H1 (cell line): ENCODE measurements around the gene CYBA. TPM values are rescaled to one million over a fixed set of nuclear protein-coding genes. Genes with fewer than 3 reads are reported as not detected.

Source experiments
- CTCF ChIA-PET: fragments of 300-600 bp; sonication (Branson Sonifier 250); formaldehyde crosslinking; loops from one replicate; lab custom pipeline; 2021; ENCODE audit not compliant: partially characterized antibody; lab: Charles Lee
- POLR2A ChIA-PET: fragments of 300-600 bp; sonication (Branson Sonifier 250); formaldehyde crosslinking; loops from one replicate; lab custom pipeline; 2021; ENCODE audit warnings: inconsistent platforms; ENCODE audit not compliant: partially characterized antibody; lab: Charles Lee
- DNase-seq, 2 experiments: peaks; one replicate each; pipeline versions ENCODE4 v3.0.0 to v3.0.0-alpha.2; 2010 to 2022; ENCODE audit warnings: low spot score in 2 of 2, low read depth in 1 of 2, mixed read lengths in 1 of 2
- FAIRE-seq: peaks from 2 replicates; lab custom pipeline; 2011; peaks lifted over from hg19 to GRCh38; lab: Jason Lieb, UNC
- H2AFZ ChIP-seq: 2 replicates; pipeline ENCODE4 v1.8.1; 2012; ENCODE audit warnings: low read length, inconsistent platforms
- H2AK5ac ChIP-seq: 2 replicates; pipeline ENCODE4 v1.6.1; 2013; ENCODE audit warnings: low read depth, low read length
- H2BK120ac ChIP-seq: replicated peaks from 2 replicates; pipeline ENCODE3; 2013; ENCODE audit warnings: low read depth, low read length, inconsistent platforms
- H2BK12ac ChIP-seq: 2 replicates; pipeline ENCODE4 v1.6.1; 2013; ENCODE audit warnings: low read depth, low read length
- H2BK15ac ChIP-seq: 2 replicates; pipeline ENCODE4 v1.6.1; 2013; ENCODE audit warnings: low read length
- H2BK20ac ChIP-seq: 2 replicates; pipeline ENCODE4 v1.6.1; 2013; ENCODE audit warnings: low read length
- H2BK5ac ChIP-seq: 2 replicates; pipeline ENCODE4 v1.6.1; 2013; ENCODE audit warnings: low read depth, low read length
- H3K14ac ChIP-seq: 2 replicates; pipeline ENCODE4 v1.6.1; 2013; ENCODE audit warnings: inconsistent platforms; ENCODE audit not compliant: insufficient read length
- H3K18ac ChIP-seq: 2 replicates; pipeline ENCODE4 v1.6.1; 2013; ENCODE audit warnings: low read length; ENCODE audit errors: extremely low read depth
- H3K23ac ChIP-seq: 2 replicates; pipeline ENCODE4 v1.6.1; 2013; ENCODE audit warnings: inconsistent platforms; ENCODE audit not compliant: insufficient read length
- H3K23me2 ChIP-seq: 2 replicates; pipeline ENCODE4 v1.6.1; 2013; ENCODE audit warnings: low read depth, low read length
- H3K27ac ChIP-seq: 2 replicates; pipeline ENCODE4 v1.6.1; 2011; ENCODE audit warnings: low read depth, low read length, inconsistent platforms
- H3K27me3 ChIP-seq, 4 experiments: replicated peaks in 1 of 4; 1 replicate in 1 of 4; 2 replicates in 3 of 4; pipeline versions ENCODE4 v1.6.1 to v1.8.1; 2011 to 2013; ENCODE audit warnings: low read length in 3 of 4, mild to moderate bottlenecking in 3 of 4, inconsistent platforms in 2 of 4, mixed read lengths in 2 of 4, moderate library complexity in 1 of 4; ENCODE audit not compliant: control insufficient read depth in 3 of 4, insufficient read depth in 3 of 4; ENCODE audit errors: extremely low read depth in 1 of 4
- H3K36me3 ChIP-seq, 4 experiments: 2 replicates each; pipeline versions ENCODE4 v1.6.1 to v1.8.1; 2011 to 2013; ENCODE audit warnings: mild to moderate bottlenecking in 4 of 4, low read length in 3 of 4, moderate library complexity in 2 of 4, control low read depth in 1 of 4, inconsistent platforms in 1 of 4; ENCODE audit not compliant: insufficient read depth in 4 of 4, control insufficient read depth in 2 of 4
- H3K4ac ChIP-seq: replicated peaks from 2 replicates; pipeline ENCODE3; 2013; ENCODE audit warnings: low read length, low read depth, mixed read lengths, inconsistent platforms; ENCODE audit not compliant: insufficient read length
- H3K4me1 ChIP-seq, 4 experiments: replicated peaks in 1 of 4; 1 replicate in 1 of 4; 2 replicates in 3 of 4; pipeline versions ENCODE4 v1.6.1 to v1.8.1; 2011 to 2013; ENCODE audit warnings: low read length in 3 of 4, inconsistent platforms in 2 of 4, mixed read lengths in 1 of 4; ENCODE audit not compliant: insufficient read depth in 4 of 4, control insufficient read depth in 3 of 4
- H3K4me2 ChIP-seq, 2 experiments: 2 replicates each; pipeline versions ENCODE4 v1.6.1 to v1.8.1; 2011 to 2013; ENCODE audit warnings: low read depth in 2 of 2, low read length in 2 of 2, control low read depth in 1 of 2, inconsistent platforms in 1 of 2, mild to moderate bottlenecking in 1 of 2; ENCODE audit not compliant: insufficient read depth in 1 of 2
- H3K4me3 ChIP-seq, 4 experiments: fragments of 200-600, 300-600 bp in 1 of 4; sonication (generic), shearing (Covaris generic), sonication (Bioruptor Twin) in 1 of 4; 2 replicates each; pipeline versions ENCODE4 v1.5.1 to v1.8.1; 2011 to 2016; ENCODE audit warnings: low read length in 4 of 4, low read depth in 3 of 4, control low read depth in 2 of 4, inconsistent platforms in 2 of 4, mild to moderate bottlenecking in 2 of 4, mixed read lengths in 1 of 4, moderate library complexity in 1 of 4; ENCODE audit not compliant: insufficient read depth in 2 of 4; ENCODE audit errors: extremely low read depth in 1 of 4
- H3K56ac ChIP-seq: replicated peaks from 2 replicates; pipeline ENCODE3; 2013; ENCODE audit warnings: low read depth, mild to moderate bottlenecking, mixed read lengths, low read length, inconsistent platforms; ENCODE audit not compliant: insufficient read length
- H3K79me1 ChIP-seq: 2 replicates; pipeline ENCODE4 v1.6.1; 2013; ENCODE audit warnings: low read depth, low read length, control low read depth
- H3K79me2 ChIP-seq, 2 experiments: 2 replicates each; pipeline versions ENCODE4 v1.6.1 to v1.8.1; 2012 to 2013; ENCODE audit warnings: low read length in 2 of 2, mild to moderate bottlenecking in 2 of 2, inconsistent platforms in 1 of 2; ENCODE audit not compliant: insufficient read depth in 2 of 2, control insufficient read depth in 1 of 2
- H3K9ac ChIP-seq, 4 experiments: replicated peaks in 1 of 4; 1 replicate in 1 of 4; 2 replicates in 3 of 4; pipeline versions ENCODE4 v1.6.1 to v1.8.1; 2011 to 2013; ENCODE audit warnings: low read depth in 3 of 4, low read length in 3 of 4, control low read depth in 2 of 4, mild to moderate bottlenecking in 2 of 4, moderate library complexity in 2 of 4, inconsistent platforms in 1 of 4; ENCODE audit errors: extremely low read depth in 1 of 4
- H3K9me3 ChIP-seq, 2 experiments: 2 replicates each; pipeline versions ENCODE4 v1.6.1 to v1.8.1; 2012 to 2013; ENCODE audit warnings: mild to moderate bottlenecking in 2 of 2, moderate library complexity in 2 of 2, control low read depth in 1 of 2, inconsistent platforms in 1 of 2, low read depth in 1 of 2, low read length in 1 of 2, mixed read lengths in 1 of 2; ENCODE audit not compliant: insufficient read depth in 2 of 2
- H4K20me1 ChIP-seq, 2 experiments: replicated peaks in 1 of 2; 2 replicates each; pipeline versions ENCODE3 to v1.8.1; 2011 to 2013; ENCODE audit warnings: inconsistent platforms in 2 of 2, low read length in 2 of 2, mild to moderate bottlenecking in 1 of 2; ENCODE audit not compliant: insufficient read depth in 2 of 2, control insufficient read depth in 1 of 2
- H4K5ac ChIP-seq: 2 replicates; pipeline ENCODE4 v1.6.1; 2013; ENCODE audit warnings: low read length, low read depth, mixed read lengths, inconsistent platforms; ENCODE audit not compliant: insufficient read length
- H4K8ac ChIP-seq: 2 replicates; pipeline ENCODE4 v1.8.0; 2013; ENCODE audit warnings: mild to moderate bottlenecking, moderate library complexity, low read length, inconsistent platforms; ENCODE audit not compliant: insufficient read depth; ENCODE audit errors: extremely low read depth
- H4K91ac ChIP-seq: replicated peaks from 2 replicates; pipeline ENCODE3; 2013; ENCODE audit warnings: low read length, mixed read lengths, inconsistent platforms; ENCODE audit not compliant: insufficient read length
- CTCF ChIP-seq, 3 experiments: IDR thresholded peaks; 1 replicate in 2 of 3; 2 replicates in 1 of 3; pipeline versions ENCODE4 v1.5.1 to v1.6.1; 2011; ENCODE audit warnings: low read length in 3 of 3, mild to moderate bottlenecking in 3 of 3, inconsistent platforms in 2 of 3, low read depth in 1 of 3, moderate library complexity in 1 of 3; ENCODE audit not compliant: insufficient read depth in 1 of 3; ENCODE audit errors: control extremely low read depth in 1 of 3
- RXRA ChIP-seq: IDR thresholded peaks from 2 replicates; pipeline ENCODE4 v1.6.1; 2011; ENCODE audit warnings: low read depth, mild to moderate bottlenecking, low read length, moderate library complexity; ENCODE audit not compliant: insufficient read depth
- WGBS, 2 experiments: shearing (Covaris generic) in 1 of 2; methylation state at CpG; one replicate each; pipeline versions ENCODE4 v1.1.6 to v1.1.7; 2013 to 2015; ENCODE audit warnings: low lambda C conversion rate in 2 of 2, mixed read lengths in 2 of 2, inconsistent platforms in 1 of 2, low coverage in 1 of 2, missing lambda C conversion rate in 1 of 2; ENCODE audit not compliant: insufficient replicate concordance in 2 of 2, insufficient coverage in 1 of 2, insufficient read length in 1 of 2; ENCODE audit errors: extremely low coverage in 1 of 2, missing lambda C conversion rate in 1 of 2; 5-methylcytosine and 5-hydroxymethylcytosine counted together
- polyA plus RNA-seq, 7 experiments: library from polyadenylated mRNA; depleted of rRNA in 3 of 7; stranded (reverse) in 5 of 7; unstranded in 2 of 7; fragments of >200 nt in 5 of 7; fragments of 200-250 nt in 2 of 7; gene quantifications; 1 replicate in 5 of 7; 2 replicates in 1 of 7; 4 replicates in 1 of 7; pipeline versions ENCODE4 v1.2.1 to v1.2.3, GENCODE V29; 2011 to 2013; ENCODE audit warnings: missing spikeins in 2 of 7, mixed read lengths in 2 of 7
- total RNA-seq: library from RNA; stranded (reverse); fragmentation: NEBNext Ultra II Directional; extraction: Animal tissue kit (Norgen Biotek cat#: 25700); gene quantifications from 2 replicates; pipeline ENCODE4 v1.2.1, GENCODE V29; 2021

Gene CYBA
- total and polyA plus RNA-seq, 2 of the 8 experiments (the other 6 are each of a cell fraction or from before 2014, with no cell fraction given) = 136 to 254 TPM

- H2BK120ac ChIP-seq = no peak overlapping the region
- no peak overlapping the region for H2BK5ac ChIP-seq
- no peak overlapping the region for H3K23ac ChIP-seq
- H3K4me3 ChIP-seq = no peak overlapping the region
- H3K4me1 ChIP-seq = peaks cover 0 to 7% (median 3%) of the 10 kb centered on the region in 4 experiments; a peak in 5 of 7 replicates
- no peak overlapping the region for H2AFZ ChIP-seq
- no peak overlapping the region for H2BK20ac ChIP-seq
- H3K4ac ChIP-seq = no peak overlapping the region
- no peak overlapping the region for H2BK15ac ChIP-seq
- no peak for FAIRE-seq
- H4K91ac ChIP-seq = no peak overlapping the region
- ChIA-PET POLR2A (interaction anchor here (1.7 kb wide), 1 partner anchor 9 kb away, joined by 6 read pairs; no protein-coding TSS in a partner anchor), CTCF (interaction anchor here (0.8 to 11.2 kb wide), 2 partner anchors 9 to 12 kb away, joined by 5 to 89 read pairs; no protein-coding TSS in a partner anchor)
- no peak overlapping the region for H3K9ac ChIP-seq
- WGBS, 2 experiments = 92% methylated on average over 12 of the region's 13 CpGs; no CpG with 5 or more reads in 1 of the 2 experiments
- no peak overlapping the region for H3K4me2 ChIP-seq
- no peaks in the 10 kb centered on the region for H3K9me3 ChIP-seq
- no peak overlapping the region for H2AK5ac ChIP-seq
- H3K79me2 ChIP-seq = peaks cover 0 to 2% of the 10 kb centered on the region in 2 experiments; a peak in 1 of 4 replicates
- H4K8ac ChIP-seq = no peak overlapping the region
- H3K79me1 ChIP-seq = peaks cover 7% of the 10 kb centered on the region; the same call in 1 of the 2 replicates
- H2BK12ac ChIP-seq = no peak overlapping the region
- TF ChIP-seq RXRA (no peak), CTCF (IDR thresholded peaks at IDR 0.05; ENCODE audit: control extremely low read depth in 1 of 3, insufficient read depth in 1 of 3, low read depth in 1 of 3, low read length in 3 of 3) (no peak)
- H3K23me2 ChIP-seq = no peaks in the 10 kb centered on the region
- no peak overlapping the region for H4K5ac ChIP-seq
- no peak overlapping the region for H3K56ac ChIP-seq
- H3K27me3 ChIP-seq = no peaks in the 10 kb centered on the region
- H3K18ac ChIP-seq = no peak overlapping the region
- H3K36me3 ChIP-seq = peaks cover 16 to 35% (median 25%) of the 10 kb centered on the region in 4 experiments
- no peak for DNase-seq
- no peak overlapping the region for H3K27ac ChIP-seq
- H4K20me1 ChIP-seq = peaks cover 7 to 13% of the 10 kb centered on the region in 2 experiments
- no peak overlapping the region for H3K14ac ChIP-seq
These were observed 27.0 kb downstream of the CYBA start for GRCh38 chr16:88623858-88624257.
